Measurements from ENCODE around the gene TRIM52.
"Not testable (repeated sequence)": the region's sequence is repeated elsewhere in the genome, so short reads cannot be mapped to it uniquely, and the experiment has no call there.

The TRIM52 gene

DNA sequence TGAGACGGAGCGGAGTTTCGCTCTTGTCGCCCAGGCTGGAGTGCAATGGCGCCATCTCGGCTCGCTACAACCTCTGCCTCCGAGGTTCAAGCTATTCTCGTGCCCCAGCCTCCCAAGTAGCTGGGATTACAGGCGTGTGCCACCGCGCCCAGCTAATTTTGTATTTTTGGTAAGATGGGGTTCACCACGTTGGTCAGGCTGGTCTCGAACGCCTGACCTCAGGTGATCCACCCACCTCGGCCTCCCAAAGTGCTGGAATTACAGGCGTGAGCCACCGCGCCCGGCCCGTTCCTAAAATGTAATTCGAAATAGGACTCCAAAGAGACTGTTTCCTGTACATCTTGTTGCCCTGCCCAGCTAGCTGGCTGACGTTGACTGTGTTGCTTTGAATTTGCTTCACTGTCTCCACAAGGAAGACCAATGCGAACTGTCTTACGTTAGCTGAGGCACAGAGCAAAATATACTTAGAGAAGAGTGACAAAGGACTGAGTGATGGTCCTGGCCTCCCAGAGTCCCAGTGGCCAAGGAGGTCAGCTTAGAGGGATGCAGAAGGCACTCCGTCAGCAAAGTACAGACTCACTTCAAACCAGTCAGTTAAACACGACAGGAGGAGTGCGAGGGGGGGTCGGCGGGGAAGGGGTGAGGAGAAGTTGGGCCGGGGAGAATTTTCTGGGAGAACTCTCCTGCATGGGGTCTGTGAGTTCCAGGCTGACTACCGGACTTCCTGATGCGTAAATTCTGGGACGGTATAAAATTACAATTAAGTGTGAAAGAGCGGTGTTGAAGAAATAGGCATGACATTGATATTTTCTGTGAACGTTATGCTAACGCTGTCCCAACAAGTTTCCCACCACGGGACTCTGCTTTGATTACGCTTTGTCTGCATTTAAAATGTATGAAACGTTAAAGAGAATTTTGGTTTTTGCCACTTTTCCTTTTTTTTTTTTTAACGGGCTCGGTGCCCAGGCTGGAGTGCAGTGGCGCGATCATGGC is 44.6 kb downstream of the TRIM52 start:
- H3K9me2 ChIP-seq (replicated peaks; ENCODE audit: control insufficient read depth, low read length) = no peaks in the 10 kb centered on the region
- H3K4me2 ChIP-seq (ENCODE audit: low read length) = peak overlapping the region; percentile 83
- peak overlapping the region; percentile 68 for H3K4me3 ChIP-seq (ENCODE audit: low read length)
- H4K20me1 ChIP-seq (ENCODE audit: control insufficient read depth, insufficient read depth, low read depth, low read length) = no peaks in the 10 kb centered on the region
- peaks cover 22% of the 10 kb centered on the region for H3K4me1 ChIP-seq (ENCODE audit: control insufficient read depth, low read length)
- no peaks in the 10 kb centered on the region for H3K79me2 ChIP-seq (ENCODE audit: control insufficient read depth, low read length)
- no peaks in the 10 kb centered on the region for H3K9me3 ChIP-seq (ENCODE audit: control insufficient read depth, insufficient read depth, low read length)
- no peaks in the 10 kb centered on the region for H3K36me3 ChIP-seq (ENCODE audit: control insufficient read depth, low read length)
- no peaks in the 10 kb centered on the region for H3K27me3 ChIP-seq (ENCODE audit: control insufficient read depth, low read length)
- H3K27ac ChIP-seq (ENCODE audit: low read depth, low read length) = peak overlapping the region; percentile 31
- peaks cover 33% of the 10 kb centered on the region for H3F3A ChIP-seq (ENCODE audit: control insufficient read depth, insufficient read depth)
- TF ChIP-seq EZH2phosphoT487 (IDR thresholded peaks at IDR 0.05; ENCODE audit: borderline replicate concordance, low read length) = no peak
- TF ChIP-seq, protein P1, sequence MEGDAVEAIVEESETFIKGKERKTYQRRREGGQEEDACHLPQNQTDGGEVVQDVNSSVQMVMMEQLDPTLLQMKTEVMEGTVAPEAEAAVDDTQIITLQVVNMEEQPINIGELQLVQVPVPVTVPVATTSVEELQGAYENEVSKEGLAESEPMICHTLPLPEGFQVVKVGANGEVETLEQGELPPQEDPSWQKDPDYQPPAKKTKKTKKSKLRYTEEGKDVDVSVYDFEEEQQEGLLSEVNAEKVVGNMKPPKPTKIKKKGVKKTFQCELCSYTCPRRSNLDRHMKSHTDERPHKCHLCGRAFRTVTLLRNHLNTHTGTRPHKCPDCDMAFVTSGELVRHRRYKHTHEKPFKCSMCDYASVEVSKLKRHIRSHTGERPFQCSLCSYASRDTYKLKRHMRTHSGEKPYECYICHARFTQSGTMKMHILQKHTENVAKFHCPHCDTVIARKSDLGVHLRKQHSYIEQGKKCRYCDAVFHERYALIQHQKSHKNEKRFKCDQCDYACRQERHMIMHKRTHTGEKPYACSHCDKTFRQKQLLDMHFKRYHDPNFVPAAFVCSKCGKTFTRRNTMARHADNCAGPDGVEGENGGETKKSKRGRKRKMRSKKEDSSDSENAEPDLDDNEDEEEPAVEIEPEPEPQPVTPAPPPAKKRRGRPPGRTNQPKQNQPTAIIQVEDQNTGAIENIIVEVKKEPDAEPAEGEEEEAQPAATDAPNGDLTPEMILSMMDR (IDR thresholded peaks at IDR 0.05; ENCODE audit: low read depth, low read length, poor library complexity, severe bottlenecking) = no peak

DNA sequence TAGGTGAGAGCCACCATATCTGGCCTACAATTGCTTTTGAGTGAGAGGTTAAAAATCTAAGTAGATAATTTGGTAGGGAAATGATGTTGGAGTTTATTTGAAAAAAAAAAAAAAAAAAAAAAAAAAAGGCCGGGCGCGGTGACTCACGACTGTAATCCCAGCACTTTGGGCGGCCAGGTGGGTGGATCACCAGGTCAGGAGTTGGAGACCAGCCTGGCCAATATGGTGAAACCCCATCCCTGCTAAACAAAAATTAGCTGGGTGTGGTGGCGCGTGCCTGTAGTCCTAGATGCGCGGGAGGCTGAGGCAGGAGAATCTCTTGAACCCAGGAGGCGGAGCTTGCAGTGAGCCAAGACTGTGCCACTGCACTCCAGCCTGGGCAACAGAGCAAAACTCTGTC is 46.7 kb downstream of the TRIM52 start:
- peaks cover 28% of the 10 kb centered on the region for H3F3A ChIP-seq (ENCODE audit: control insufficient read depth, insufficient read depth)
- H3K27me3 ChIP-seq (ENCODE audit: control insufficient read depth, low read length); H3K79me2 ChIP-seq (ENCODE audit: control insufficient read depth, low read length); H3K4me2 ChIP-seq (ENCODE audit: low read length); H4K20me1 ChIP-seq (ENCODE audit: control insufficient read depth, insufficient read depth, low read depth, low read length); H3K36me3 ChIP-seq (ENCODE audit: control insufficient read depth, low read length); H3K4me3 ChIP-seq (ENCODE audit: low read length); H3K9me2 ChIP-seq (replicated peaks; ENCODE audit: control insufficient read depth, low read length); H3K27ac ChIP-seq (ENCODE audit: low read depth, low read length); H3K9me3 ChIP-seq (ENCODE audit: control insufficient read depth, insufficient read depth, low read length): not testable (repeated sequence)
- H3K4me1 ChIP-seq (ENCODE audit: control insufficient read depth, low read length) = peaks cover 18% of the 10 kb centered on the region

DNA sequence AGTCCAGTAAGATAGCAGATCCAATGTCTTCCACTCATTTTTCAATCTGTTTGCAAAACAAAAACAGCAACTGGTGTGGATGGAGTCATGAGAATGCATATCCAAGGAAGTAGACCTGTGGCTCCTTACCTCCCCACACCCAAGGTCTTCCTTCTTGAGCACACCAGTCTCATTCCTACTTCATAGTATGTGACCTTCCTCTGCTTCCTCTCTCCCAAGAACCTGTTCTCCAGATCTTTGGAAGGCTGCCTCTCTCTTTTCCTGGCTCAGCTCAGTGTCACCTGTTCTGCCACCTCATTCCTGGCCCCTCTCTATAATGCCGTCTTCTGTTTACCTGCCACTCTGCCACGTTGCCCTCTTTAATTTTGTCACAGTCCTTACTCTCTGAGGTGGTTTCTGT is 48.0 kb downstream of the TRIM52 start:
- H4K20me1 ChIP-seq (ENCODE audit: control insufficient read depth, insufficient read depth, low read depth, low read length) = no peaks in the 10 kb centered on the region
- TF ChIP-seq, protein P1 (IDR thresholded peaks at IDR 0.05; ENCODE audit: low read depth, low read length, poor library complexity, severe bottlenecking) = no peak
- no peak for TF ChIP-seq EZH2phosphoT487 (IDR thresholded peaks at IDR 0.05; ENCODE audit: borderline replicate concordance, low read length)
- no peak overlapping the region for H3K27ac ChIP-seq (ENCODE audit: low read depth, low read length)

DNA sequence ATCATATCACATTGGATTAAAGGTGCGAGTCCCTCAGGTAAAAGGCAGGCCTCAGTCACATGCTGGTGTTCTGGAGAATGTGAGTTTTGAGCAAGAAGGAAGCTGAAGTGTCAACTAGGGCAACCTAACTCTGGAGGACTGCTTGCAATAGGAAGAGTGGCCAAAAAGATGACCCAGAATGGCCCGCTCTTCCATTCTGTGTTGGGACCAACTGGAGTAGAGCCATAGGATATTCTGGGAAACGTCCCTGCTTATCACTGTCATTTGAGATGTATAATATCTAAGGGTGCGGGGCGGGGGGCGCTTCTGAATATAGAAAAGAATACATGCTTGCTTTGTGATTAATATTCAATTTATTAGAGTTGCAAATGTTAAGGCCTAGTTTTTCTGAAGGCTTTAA is 48.9 kb downstream of the TRIM52 start:
- H3K27me3 ChIP-seq (ENCODE audit: control insufficient read depth, low read length) = no peaks in the 10 kb centered on the region
- no peak overlapping the region for H3K4me2 ChIP-seq (ENCODE audit: low read length)
- peaks cover 15% of the 10 kb centered on the region for H3K4me1 ChIP-seq (ENCODE audit: control insufficient read depth, low read length)
- no peaks in the 10 kb centered on the region for H4K20me1 ChIP-seq (ENCODE audit: control insufficient read depth, insufficient read depth, low read depth, low read length)
- no peak overlapping the region for H3K4me3 ChIP-seq (ENCODE audit: low read length)
- H3K36me3 ChIP-seq (ENCODE audit: control insufficient read depth, low read length) = no peaks in the 10 kb centered on the region
- H3K9me3 ChIP-seq (ENCODE audit: control insufficient read depth, insufficient read depth, low read length) = no peaks in the 10 kb centered on the region
- no peaks in the 10 kb centered on the region for H3K79me2 ChIP-seq (ENCODE audit: control insufficient read depth, low read length)
- peaks cover 24% of the 10 kb centered on the region for H3F3A ChIP-seq (ENCODE audit: control insufficient read depth, insufficient read depth)
- no peak overlapping the region for H3K27ac ChIP-seq (ENCODE audit: low read depth, low read length)
- TF ChIP-seq EZH2phosphoT487 (IDR thresholded peaks at IDR 0.05; ENCODE audit: borderline replicate concordance, low read length) = no peak
- TF ChIP-seq, protein P1 (IDR thresholded peaks at IDR 0.05; ENCODE audit: low read depth, low read length, poor library complexity, severe bottlenecking) = no peak
- no peaks in the 10 kb centered on the region for H3K9me2 ChIP-seq (replicated peaks; ENCODE audit: control insufficient read depth, low read length)

More for the DNA sequence above, 48.0 kb downstream of the TRIM52 start:
- H3K9me2 ChIP-seq (replicated peaks; ENCODE audit: control insufficient read depth, low read length) = no peaks in the 10 kb centered on the region
- H3K4me3 ChIP-seq (ENCODE audit: low read length) = no peak overlapping the region
- no peaks in the 10 kb centered on the region for H3K27me3 ChIP-seq (ENCODE audit: control insufficient read depth, low read length)
- H3K36me3 ChIP-seq (ENCODE audit: control insufficient read depth, low read length) = no peaks in the 10 kb centered on the region
- no peaks in the 10 kb centered on the region for H3K9me3 ChIP-seq (ENCODE audit: control insufficient read depth, insufficient read depth, low read length)
- no peaks in the 10 kb centered on the region for H3K79me2 ChIP-seq (ENCODE audit: control insufficient read depth, low read length)
- H3F3A ChIP-seq (ENCODE audit: control insufficient read depth, insufficient read depth) = peaks cover 27% of the 10 kb centered on the region
- peaks cover 21% of the 10 kb centered on the region for H3K4me1 ChIP-seq (ENCODE audit: control insufficient read depth, low read length)
- H3K4me2 ChIP-seq (ENCODE audit: low read length) = no peak overlapping the region
